Astrocyte of the hippocampus (primary cell): Measurements from ENCODE around the gene PTPRC.
A peak's percentile ranks its signal among the peaks of the same experiment; 100 is the strongest.

Source experiments
- DNase-seq: peaks from one replicate; pipeline ENCODE4 v3.0.0; 2011; ENCODE audit warnings: low read depth, low spot score

Gene PTPRC

GRCh38 chr1:198701766-198702539, 63.1 kb downstream of the PTPRC start:
- no peak for DNase-seq

- DNase-seq, result no peak
Observed at GRCh38 chr1:198708761-198709525, 70.1 kb downstream of the PTPRC start.

GRCh38 chr1:198711837-198712236, 73.0 kb downstream of the PTPRC start:
- DNase-seq, result no peak

- peak; percentile 40 for DNase-seq
Observed at GRCh38 chr1:198713081-198713480, 74.2 kb downstream of the PTPRC start.

- no peak for DNase-seq
Observed at GRCh38 chr1:198714271-198714670, 75.4 kb downstream of the PTPRC start.

- no peak for DNase-seq
Observed at GRCh38 chr1:198716051-198716450, 77.2 kb downstream of the PTPRC start.

GRCh38 chr1:198717510-198717909, 78.7 kb downstream of the PTPRC start:
- no peak for DNase-seq

- no peak for DNase-seq
Observed at GRCh38 chr1:198723127-198723526, 84.3 kb downstream of the PTPRC start.

- no peak for DNase-seq
Observed at GRCh38 chr1:198725090-198725489, 86.2 kb downstream of the PTPRC start.

GRCh38 chr1:198726455-198726854, 87.6 kb downstream of the PTPRC start:
- no peak for DNase-seq

GRCh38 chr1:198729195-198729863, 90.5 kb downstream of the PTPRC start:
- DNase-seq, result no peak

GRCh38 chr1:198730952-198731351, 92.1 kb downstream of the PTPRC start:
- no peak for DNase-seq

GRCh38 chr1:198734323-198735008, 95.6 kb downstream of the PTPRC start:
- peak; percentile 1 for DNase-seq

- DNase-seq, result peak; percentile 11
Observed at GRCh38 chr1:198741744-198742143, 102.9 kb downstream of the PTPRC start.

GRCh38 chr1:198747127-198747526, 108.3 kb downstream of the PTPRC start:
- DNase-seq, result no peak

- DNase-seq, result no peak
Observed at GRCh38 chr1:198749279-198749678, 110.4 kb downstream of the PTPRC start.

GRCh38 chr1:198750081-198750480, 111.2 kb downstream of the PTPRC start:
- no peak for DNase-seq

GRCh38 chr1:198751741-198752140, 112.9 kb downstream of the PTPRC start:
- no peak for DNase-seq

GRCh38 chr1:198754670-198755069, 115.8 kb downstream of the PTPRC start:
- DNase-seq, result peak; percentile 45

GRCh38 chr1:198755715-198756114, 116.9 kb downstream of the PTPRC start:
- no peak for DNase-seq

- peak; percentile 9 for DNase-seq
Observed at GRCh38 chr1:198756470-198756869, 117.6 kb downstream of the PTPRC start.
